Measurements from ENCODE around the gene CCDC127. TPM values are rescaled to one million over a fixed set of nuclear protein-coding genes. Genes with fewer than 3 reads are reported as not detected.

CCDC127 gene
- polyA plus RNA-seq, 10 donors = 7.3 to 13.0 (median 8.8) TPM

GRCh38 chr5:191036-191948 is 26.7 kb downstream of the CCDC127 start, which contains the start of gene LRRC14B:
Gene LRRC14B, plus strand, starts transcription at chr5:191495. Its CDS starts 44 bp downstream, at chr5:191539.
- peak; percentile 64 to 74 (median 72) for DNase-seq

- DNase-seq = peak in 1 of 3 donors; percentile 26
These were observed 27.5 kb downstream of the CCDC127 start for GRCh38 chr5:190366-191035.

- DNase-seq = no peak
These were observed 28.0 kb downstream of the CCDC127 start for GRCh38 chr5:189976-190365.

- DNase-seq = no peak
These were observed 28.5 kb downstream of the CCDC127 start for GRCh38 chr5:189486-189885.

- peak; percentile 84 to 92 (median 91) for DNase-seq
These were observed 29.2 kb downstream of the CCDC127 start for GRCh38 chr5:188488-189481.

GRCh38 chr5:187617-188451 is 30.1 kb downstream of the CCDC127 start:
- DNase-seq = no peak

- no peak for DNase-seq
These were observed 30.9 kb downstream of the CCDC127 start for GRCh38 chr5:187042-187431.

GRCh38 chr5:186091-187041 is 31.6 kb downstream of the CCDC127 start:
- DNase-seq = peak in 1 of 3 donors; percentile 17

GRCh38 chr5:185095-186070 is 32.6 kb downstream of the CCDC127 start:
- DNase-seq = no peak

GRCh38 chr5:184471-184870 is 33.5 kb downstream of the CCDC127 start:
- no peak for DNase-seq

- no peak for DNase-seq
These were observed 35.8 kb downstream of the CCDC127 start for GRCh38 chr5:182126-182525.

GRCh38 chr5:181566-181965 is 36.4 kb downstream of the CCDC127 start:
- no peak for DNase-seq

- no peak for DNase-seq
These were observed 36.8 kb downstream of the CCDC127 start for GRCh38 chr5:181160-181559.

GRCh38 chr5:180286-180918 is 37.6 kb downstream of the CCDC127 start:
- no peak for DNase-seq

- DNase-seq = no peak
These were observed 38.6 kb downstream of the CCDC127 start for GRCh38 chr5:179401-179800.

GRCh38 chr5:178110-178509 is 39.8 kb downstream of the CCDC127 start:
- no peak for DNase-seq

GRCh38 chr5:176296-176823 is 41.6 kb downstream of the CCDC127 start:
- no peak for DNase-seq
